ENCODE measurements around the gene ABHD16B. TPM values are rescaled to one million over a fixed set of nuclear protein-coding genes. Genes with fewer than 3 reads are reported as not detected.
A peak's percentile ranks its signal among the peaks of the same experiment; 100 is the strongest.
"Not testable (repeated sequence)": the region's sequence is repeated elsewhere in the genome, so short reads cannot be mapped to it uniquely, and the experiment has no call there.

ABHD16B gene
- total and polyA plus RNA-seq, 2 experiments from 2014 or later: not detected

- Histone ChIP-seq H3K27me3 (replicated peaks; ENCODE audit: insufficient read depth) (no peaks in the 10 kb centered on the region), H2AFZ (peak overlapping the region; percentile 66), H3K9me3 (ENCODE audit: low read depth) (no peaks in the 10 kb centered on the region), H3F3A (ENCODE audit: insufficient read depth) (0 out of 2 replicates have a peak, but pooled peaks cover 4% of the 10 kb centered on the region), H3K9me2 (ENCODE audit: insufficient read depth) (no peaks in the 10 kb centered on the region), H4K20me1 (ENCODE audit: insufficient read depth) (no peaks in the 10 kb centered on the region), H3K4me2 (ENCODE audit: unreplicated experiment) (peak overlapping the region; percentile 94), H3K9ac (peak overlapping the region; percentile 99), H3K27ac (peak overlapping the region; percentile 99), H3K4me3 (peak overlapping the region; percentile 92), H3K36me3 (ENCODE audit: low read depth) (0 out of 2 replicates have a peak, but pooled peaks cover 10% of the 10 kb centered on the region), H3K4me1 (ENCODE audit: insufficient read depth) (0 out of 2 replicates have a peak, but pooled peaks cover 7% of the 10 kb centered on the region), H3K79me2 (ENCODE audit: insufficient read depth) (peaks cover 56% of the 10 kb centered on the region)
- no peak for DNase-seq
- TF ChIP-seq EZH2 (IDR thresholded peaks at IDR 0.05; ENCODE audit: insufficient read depth, poor library complexity, severe bottlenecking): no peak
- TF ChIP-seq EZH2phosphoT487 (IDR thresholded peaks at IDR 0.05; ENCODE audit: insufficient read depth, low read depth): no peak
- in situ Hi-C loops (cut with MboI): no loop called here
- 3 to 4% methylated on average over 25 of the region's 25 CpGs for WGBS, 2 experiments (ENCODE audit: low coverage in 1 of 2, low lambda C conversion rate in 2 of 2, missing lambda C conversion rate in 2 of 2)
Observed at GRCh38 chr20:63864545-63864977, 3.3 kb downstream of the ABHD16B start.

GRCh38 chr20:63864978-63865640 lies 3.8 kb downstream of the ABHD16B start, which contains the start of gene TPD52L2:
TSS of gene TPD52L2 (plus strand) at chr20:63865270. CDS start at chr20:63865366, 96 bp downstream.
- peak; percentile 100 for DNase-seq
- no peaks in the 10 kb centered on the region for H3K9me3 ChIP-seq (ENCODE audit: low read depth)
- H3K36me3 ChIP-seq (ENCODE audit: low read depth): peaks cover 15% of the 10 kb centered on the region; the same call in 1 of the 2 replicates
- TF ChIP-seq EZH2phosphoT487 (IDR thresholded peaks at IDR 0.05; ENCODE audit: insufficient read depth, low read depth): no peak
- no peak for TF ChIP-seq EZH2 (IDR thresholded peaks at IDR 0.05; ENCODE audit: insufficient read depth, poor library complexity, severe bottlenecking)
- peak within 1 kb of the TSS; percentile 99 for H3K9ac ChIP-seq
- H4K20me1 ChIP-seq (ENCODE audit: insufficient read depth): no peaks in the 10 kb centered on the region
- H3K4me1 ChIP-seq (ENCODE audit: insufficient read depth): 0 out of 2 replicates have a peak, but pooled peaks cover 7% of the 10 kb centered on the region
- peaks cover 61% of the 10 kb centered on the region for H3K79me2 ChIP-seq (ENCODE audit: insufficient read depth)
- H3K4me3 ChIP-seq: peak within 1 kb of the TSS; percentile 92
- peak within 1 kb of the TSS; percentile 66 for H2AFZ ChIP-seq
- H3K4me2 ChIP-seq (ENCODE audit: unreplicated experiment): peak within 1 kb of the TSS; percentile 94
- H3F3A ChIP-seq (ENCODE audit: insufficient read depth): 0 out of 2 replicates have a peak, but pooled peaks cover 4% of the 10 kb centered on the region
- H3K27ac ChIP-seq: peak within 1 kb of the TSS; percentile 99
- WGBS, 2 experiments (ENCODE audit: low coverage in 1 of 2, low lambda C conversion rate in 2 of 2, missing lambda C conversion rate in 2 of 2): 1% methylated on average over 57 to 66 of the region's 68 CpGs
- no peaks in the 10 kb centered on the region for H3K27me3 ChIP-seq (replicated peaks; ENCODE audit: insufficient read depth)
- in situ Hi-C loops (cut with MboI): no loop called here
- H3K9me2 ChIP-seq (ENCODE audit: insufficient read depth): no peaks in the 10 kb centered on the region

GRCh38 chr20:63867042-63867441 lies 5.7 kb downstream of the ABHD16B start:
- WGBS, 2 experiments (ENCODE audit: low coverage in 1 of 2, low lambda C conversion rate in 2 of 2, missing lambda C conversion rate in 2 of 2): 91 to 94% methylated on average over 13 of the region's 13 CpGs
- H3K27me3 ChIP-seq (replicated peaks; ENCODE audit: insufficient read depth); H3K4me2 ChIP-seq (ENCODE audit: unreplicated experiment); H3F3A ChIP-seq (ENCODE audit: insufficient read depth); H3K4me1 ChIP-seq (ENCODE audit: insufficient read depth); DNase-seq; in situ Hi-C loops (cut with MboI); H3K4me3 ChIP-seq; H2AFZ ChIP-seq; H4K20me1 ChIP-seq (ENCODE audit: insufficient read depth); H3K9me2 ChIP-seq (ENCODE audit: insufficient read depth); H3K27ac ChIP-seq; H3K9me3 ChIP-seq (ENCODE audit: low read depth); H3K9ac ChIP-seq: not testable (repeated sequence)
- peaks cover 81% of the 10 kb centered on the region for H3K79me2 ChIP-seq (ENCODE audit: insufficient read depth)
- peaks cover 32% of the 10 kb centered on the region for H3K36me3 ChIP-seq (ENCODE audit: low read depth)

- H3K27me3 ChIP-seq (replicated peaks; ENCODE audit: insufficient read depth): no peaks in the 10 kb centered on the region
- H3K4me3 ChIP-seq: no peak overlapping the region
- no peak overlapping the region for H3K27ac ChIP-seq
- in situ Hi-C loops (cut with MboI): no loop called here
- H3K9me2 ChIP-seq (ENCODE audit: insufficient read depth): no peaks in the 10 kb centered on the region
- no peaks in the 10 kb centered on the region for H3K9me3 ChIP-seq (ENCODE audit: low read depth)
- peaks cover 17% of the 10 kb centered on the region for H3F3A ChIP-seq (ENCODE audit: insufficient read depth)
- H3K4me1 ChIP-seq (ENCODE audit: insufficient read depth): peaks cover 12% of the 10 kb centered on the region
- no peaks in the 10 kb centered on the region for H4K20me1 ChIP-seq (ENCODE audit: insufficient read depth)
- 90 to 93% methylated on average over 5 of the region's 5 CpGs for WGBS, 2 experiments (ENCODE audit: low coverage in 1 of 2, low lambda C conversion rate in 2 of 2, missing lambda C conversion rate in 2 of 2)
- peaks cover 90% of the 10 kb centered on the region for H3K79me2 ChIP-seq (ENCODE audit: insufficient read depth)
- no peak overlapping the region for H3K9ac ChIP-seq
- no peak for DNase-seq
- TF ChIP-seq EZH2phosphoT487 (IDR thresholded peaks at IDR 0.05; ENCODE audit: insufficient read depth, low read depth): no peak
- TF ChIP-seq EZH2 (IDR thresholded peaks at IDR 0.05; ENCODE audit: insufficient read depth, poor library complexity, severe bottlenecking): no peak
- no peak overlapping the region for H2AFZ ChIP-seq
- H3K36me3 ChIP-seq (ENCODE audit: low read depth): peaks cover 44% of the 10 kb centered on the region
- H3K4me2 ChIP-seq (ENCODE audit: unreplicated experiment): no peak overlapping the region
Observed at GRCh38 chr20:63868264-63868663, 7.0 kb downstream of the ABHD16B start.

Data from GM23248 (cell line).